Right ventricle myocardium superior (tissue), 1 donor: ENCODE data around the gene DYSF. TPM values are rescaled to one million over a fixed set of nuclear protein-coding genes. Genes with fewer than 3 reads are reported as not detected.
A peak's percentile ranks its signal among the peaks of the same experiment; 100 is the strongest.

ENCODE experiments used
- ATAC-seq: fragments of 200-7000 bp; cut with Tn5 transposase; one replicate; pipeline ENCODE4 v1.9.1; 2020; ENCODE audit warnings: mild to moderate bottlenecking; ENCODE audit not compliant: poor library complexity
- DNase-seq: peaks from one replicate; pipeline ENCODE4 v3.0.0-alpha.2; 2020
- intact Hi-C: fragments of 100-400 bp; cut with DNase I; formaldehyde crosslinking; loops from one replicate; pipeline ENCODE4 v1.11.2; 2022
- total RNA-seq: library from RNA; stranded (reverse); fragmentation: NEBNext Ultra II Directional; extraction: Animal tissue kit (Norgen Biotek cat#: 25700); gene quantifications from one replicate; pipeline ENCODE4 v1.2.1, GENCODE V29; 2021
- donor health status: DM: no; HTN: yes; CAD: no; lungs with severe emphysema.

The DYSF gene
- total RNA-seq, 1 donor from 2014 or later: 45.8 TPM

GRCh38 chr2:71696381-71696780 lies 243.0 kb downstream of the DYSF start:
- intact Hi-C loops: no loop called here
- DNase-seq (peak; percentile 30), ATAC-seq (no peak)

- DNase-seq (peak; percentile 21), ATAC-seq (no peak)
- intact Hi-C loops: no loop called here
Measured at GRCh38 chr2:71697106-71698004, 244.0 kb downstream of the DYSF start.

- ATAC-seq (no peak), DNase-seq (peak; percentile 8)
- intact Hi-C loops: no loop called here
Measured at GRCh38 chr2:71699428-71699827, 246.1 kb downstream of the DYSF start.

GRCh38 chr2:71700041-71700657 lies 246.8 kb downstream of the DYSF start:
- peak; percentile 18 for ATAC-seq
- intact Hi-C loops: loop anchor here (10.0 kb wide), 1 partner anchor 95 kb away; no protein-coding TSS in a partner anchor
- DNase-seq: peak; percentile 36

GRCh38 chr2:71700658-71701397 lies 247.5 kb downstream of the DYSF start:
- DNase-seq (peak; percentile 90), ATAC-seq (peak; percentile 91)
- intact Hi-C loops: loop anchor here (10.0 kb wide), 1 partner anchor 94 kb away; no protein-coding TSS in a partner anchor

GRCh38 chr2:71702071-71702970 lies 249.0 kb downstream of the DYSF start:
- intact Hi-C loops: loop anchor here (10.0 kb wide), 1 partner anchor 92 kb away; no protein-coding TSS in a partner anchor
- no peak for ATAC-seq
- DNase-seq: peak; percentile 39

GRCh38 chr2:71702971-71703898 lies 249.9 kb downstream of the DYSF start:
- intact Hi-C loops: loop anchor here (10.0 kb wide), 1 partner anchor 92 kb away; no protein-coding TSS in a partner anchor
- ATAC-seq: no peak

GRCh38 chr2:71704131-71704561 lies 250.8 kb downstream of the DYSF start:
- ATAC-seq: no peak

More at GRCh38 chr2:71702971-71703898, 249.9 kb downstream of the DYSF start:
- peak; percentile 34 for DNase-seq

GRCh38 chr2:71704688-71705087 lies 251.3 kb downstream of the DYSF start:
- ATAC-seq (no peak), DNase-seq (no peak)
- intact Hi-C loops: loop anchor here (10.0 kb wide), 1 partner anchor 90 kb away; no protein-coding TSS in a partner anchor

More at GRCh38 chr2:71704131-71704561, 250.8 kb downstream of the DYSF start:
- DNase-seq: peak; percentile 34
- intact Hi-C loops: loop anchor here (10.0 kb wide), 1 partner anchor 91 kb away; no protein-coding TSS in a partner anchor

- no peak for ATAC-seq
- peak; percentile 33 for DNase-seq
- intact Hi-C loops: loop anchor here (10.0 kb wide), 1 partner anchor 89 kb away; no protein-coding TSS in a partner anchor
Measured at GRCh38 chr2:71705171-71705960, 252.0 kb downstream of the DYSF start.

GRCh38 chr2:71706121-71706520 lies 252.8 kb downstream of the DYSF start:
- intact Hi-C loops: loop anchor here (10.0 kb wide), 1 partner anchor 89 kb away; no protein-coding TSS in a partner anchor
- DNase-seq: no peak
- ATAC-seq: no peak

GRCh38 chr2:71706836-71707235 lies 253.5 kb downstream of the DYSF start:
- intact Hi-C loops: loop anchor here (10.0 kb wide), 1 partner anchor 88 kb away; no protein-coding TSS in a partner anchor
- DNase-seq: peak; percentile 27
- ATAC-seq: peak; percentile 82

GRCh38 chr2:71710367-71711132 lies 257.2 kb downstream of the DYSF start:
- intact Hi-C loops: no loop called here
- DNase-seq (peak; percentile 13), ATAC-seq (no peak)

- DNase-seq: peak; percentile 50
- intact Hi-C loops: no loop called here
- no peak for ATAC-seq
Measured at GRCh38 chr2:71711133-71711855, 257.9 kb downstream of the DYSF start.
